Activated CD8-positive, alpha-beta memory T cell treated with anti-CD3 and anti-CD28 coated beads, Interleukin-2, amount 50 U/mL, for 4 hours (primary cell): Measurements from ENCODE around the gene MYOZ1.

ENCODE experiments used
- DNase-seq: peaks from one replicate; pipeline ENCODE4 v3.0.0-alpha.2; 2020

The MYOZ1 gene

GRCh38 chr10:73591935-73592699, 49.2 kb downstream of the MYOZ1 start:
- no peak for DNase-seq

GRCh38 chr10:73590881-73591799, 50.1 kb downstream of the MYOZ1 start, which contains the start of gene USP54:
Gene USP54 (minus strand): TSS chr10:73591342. CDS start chr10:73575658, 15,684 bp downstream.
- DNase-seq: no peak

- DNase-seq: no peak
Observed at GRCh38 chr10:73589563-73590126, 51.6 kb downstream of the MYOZ1 start.

GRCh38 chr10:73588656-73589055, 52.6 kb downstream of the MYOZ1 start:
- no peak for DNase-seq

GRCh38 chr10:73586583-73586984, 54.7 kb downstream of the MYOZ1 start:
- no peak for DNase-seq

GRCh38 chr10:73585327-73585726, 55.9 kb downstream of the MYOZ1 start:
- DNase-seq: no peak

- DNase-seq: no peak
Observed at GRCh38 chr10:73584737-73585136, 56.5 kb downstream of the MYOZ1 start.

- DNase-seq: no peak
Observed at GRCh38 chr10:73581918-73582317, 59.4 kb downstream of the MYOZ1 start.
